Endothelial cell of umbilical vein (primary cell): ENCODE measurements around the gene STYK1.

Source experiments
- CTCF ChIP-seq, 2 donors: IDR thresholded peaks; 1 replicate in 1 of 2; 2 replicates in 1 of 2; pipeline ENCODE4 v1.5.1; 2011; ENCODE audit warnings: low read length in 2 of 2, mild to moderate bottlenecking in 2 of 2, moderate library complexity in 2 of 2, control low read depth in 1 of 2, inconsistent platforms in 1 of 2, low read depth in 1 of 2; ENCODE audit not compliant: insufficient read depth in 1 of 2; ENCODE audit errors: extremely low read depth in 1 of 2
- EZH2 ChIP-seq: IDR thresholded peaks from 2 replicates; pipeline ENCODE4 v1.6.1; 2012; ENCODE audit warnings: borderline replicate concordance, low read depth, mild to moderate bottlenecking, moderate library complexity, low read length, inconsistent platforms; ENCODE audit not compliant: severe bottlenecking
- GATA2 ChIP-seq: IDR thresholded peaks from 2 replicates; pipeline ENCODE4 v1.7.0; 2011; ENCODE audit warnings: low read depth, mild to moderate bottlenecking, moderate library complexity, mixed read lengths, low read length; ENCODE audit not compliant: insufficient read length, insufficient read depth
- MAX ChIP-seq: IDR thresholded peaks from 2 replicates; pipeline ENCODE4 v1.6.1; 2011; ENCODE audit not compliant: insufficient read depth, insufficient read length
- MYC ChIP-seq: IDR thresholded peaks from one replicate; pipeline ENCODE4 v1.6.1; 2011; ENCODE audit warnings: mild to moderate bottlenecking, low read depth, low read length
- POLR2A ChIP-seq: IDR thresholded peaks from 2 replicates; pipeline ENCODE4 v1.6.1; 2012; ENCODE audit warnings: low read depth, mild to moderate bottlenecking, control low read depth, low read length
- POLR2AphosphoS5 ChIP-seq: IDR thresholded peaks from 2 replicates; pipeline ENCODE4 v1.6.1; 2012; ENCODE audit warnings: low read depth, mild to moderate bottlenecking, control low read depth, low read length, moderate library complexity; ENCODE audit not compliant: insufficient read depth

- no peak for TF ChIP-seq POLR2A
- no peak for TF ChIP-seq MYC
- TF ChIP-seq CTCF (IDR thresholded peaks at IDR 0.05; ENCODE audit: extremely low read depth in 1 of 2, insufficient read depth in 1 of 2, low read depth in 1 of 2, low read length in 2 of 2): peak; percentile 15 to 31
- no peak for TF ChIP-seq GATA2
- TF ChIP-seq EZH2: no peak
- TF ChIP-seq POLR2AphosphoS5: no peak
- no peak for TF ChIP-seq MAX
Observed at GRCh38 chr12:10607885-10608458, 65.9 kb downstream of the STYK1 start.
